Loucy (cell line): Measurements from ENCODE around the gene GOLIM4.
A peak's percentile ranks its signal among the peaks of the same experiment; 100 is the strongest.

ENCODE experiments used
- H2AFZ ChIP-seq: fragments of 200-600 bp; sonication (generic); 2 replicates; pipeline ENCODE4 v1.6.0; 2016; ENCODE audit warnings: antibody characterized with exemption, mild to moderate bottlenecking, low read length, moderate library complexity
- H3F3A ChIP-seq: fragments of 200-600 bp; 2 replicates; pipeline ENCODE4 v1.6.0; 2016; ENCODE audit warnings: antibody characterized with exemption, low read depth, mild to moderate bottlenecking
- H3K27me3 ChIP-seq: fragments of 200-600 bp; sonication (generic); 2 replicates; pipeline ENCODE4 v1.6.1; 2014; ENCODE audit warnings: low read length, mild to moderate bottlenecking; ENCODE audit not compliant: insufficient read depth, poor library complexity, severe bottlenecking
- H3K36me3 ChIP-seq: fragments of 200-600 bp; sonication (generic); 2 replicates; pipeline ENCODE4 v1.6.1; 2016; ENCODE audit warnings: low read length; ENCODE audit not compliant: insufficient read depth
- H3K4me1 ChIP-seq: fragments of 200-600 bp; sonication (generic); 2 replicates; pipeline ENCODE4 v1.5.1; 2014; ENCODE audit warnings: low read length, mild to moderate bottlenecking; ENCODE audit not compliant: insufficient read depth, poor library complexity, severe bottlenecking
- H3K4me2 ChIP-seq: fragments of 200-600 bp; sonication (generic); 2 replicates; pipeline ENCODE4 v1.6.0; 2014; ENCODE audit warnings: antibody characterized with exemption, low read length, low read depth, mild to moderate bottlenecking; ENCODE audit not compliant: poor library complexity, severe bottlenecking
- H3K4me3 ChIP-seq: fragments of 200-600 bp; sonication (generic); 2 replicates; pipeline ENCODE4 v1.5.1; 2014; ENCODE audit warnings: low read length, mild to moderate bottlenecking, mixed read lengths; ENCODE audit not compliant: poor library complexity, severe bottlenecking
- H3K79me2 ChIP-seq: fragments of 200-600 bp; sonication (generic); 2 replicates; pipeline ENCODE4 v1.6.1; 2014; ENCODE audit warnings: low read length; ENCODE audit not compliant: insufficient read depth
- H3K9ac ChIP-seq: fragments of 200-600 bp; sonication (generic); 2 replicates; pipeline ENCODE4 v1.6.0; 2014; ENCODE audit warnings: mild to moderate bottlenecking, low read depth, low read length, moderate library complexity; ENCODE audit not compliant: poor library complexity, severe bottlenecking
- H3K9me2 ChIP-seq: fragments of 200-600 bp; sonication (generic); replicated peaks from 2 replicates; pipeline ENCODE4 v1.6.1; 2016; ENCODE audit warnings: low read depth, low read length, mixed read lengths
- H3K9me3 ChIP-seq: fragments of 200-600 bp; sonication (generic); 2 replicates; pipeline ENCODE4 v1.6.1; 2014; ENCODE audit warnings: mild to moderate bottlenecking, antibody characterized with exemption, low read length, low read depth; ENCODE audit not compliant: insufficient read depth
- H4K20me1 ChIP-seq: fragments of 200-600 bp; sonication (generic); 2 replicates; pipeline ENCODE4 v1.6.0; 2014; ENCODE audit warnings: antibody characterized with exemption, low read length, mild to moderate bottlenecking; ENCODE audit not compliant: insufficient read depth, poor library complexity, severe bottlenecking
- EZH2phosphoT487 ChIP-seq: fragments of 200-600 bp; IDR thresholded peaks from 2 replicates; pipeline ENCODE4 v1.6.1; 2018; ENCODE audit warnings: antibody characterized with exemption, mild to moderate bottlenecking, moderate library complexity, borderline replicate concordance
- TF ChIP-seq, protein P1 (sequence below): fragments of 200-600 bp; sonication (generic); conservative IDR thresholded peaks from 2 replicates; pipeline ENCODE4 v1.5.1; 2014; ENCODE audit warnings: mild to moderate bottlenecking, antibody characterized with exemption, low read length

Gene GOLIM4, protein sequence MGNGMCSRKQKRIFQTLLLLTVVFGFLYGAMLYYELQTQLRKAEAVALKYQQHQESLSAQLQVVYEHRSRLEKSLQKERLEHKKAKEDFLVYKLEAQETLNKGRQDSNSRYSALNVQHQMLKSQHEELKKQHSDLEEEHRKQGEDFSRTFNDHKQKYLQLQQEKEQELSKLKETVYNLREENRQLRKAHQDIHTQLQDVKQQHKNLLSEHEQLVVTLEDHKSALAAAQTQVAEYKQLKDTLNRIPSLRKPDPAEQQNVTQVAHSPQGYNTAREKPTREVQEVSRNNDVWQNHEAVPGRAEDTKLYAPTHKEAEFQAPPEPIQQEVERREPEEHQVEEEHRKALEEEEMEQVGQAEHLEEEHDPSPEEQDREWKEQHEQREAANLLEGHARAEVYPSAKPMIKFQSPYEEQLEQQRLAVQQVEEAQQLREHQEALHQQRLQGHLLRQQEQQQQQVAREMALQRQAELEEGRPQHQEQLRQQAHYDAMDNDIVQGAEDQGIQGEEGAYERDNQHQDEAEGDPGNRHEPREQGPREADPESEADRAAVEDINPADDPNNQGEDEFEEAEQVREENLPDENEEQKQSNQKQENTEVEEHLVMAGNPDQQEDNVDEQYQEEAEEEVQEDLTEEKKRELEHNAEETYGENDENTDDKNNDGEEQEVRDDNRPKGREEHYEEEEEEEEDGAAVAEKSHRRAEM

DNA sequence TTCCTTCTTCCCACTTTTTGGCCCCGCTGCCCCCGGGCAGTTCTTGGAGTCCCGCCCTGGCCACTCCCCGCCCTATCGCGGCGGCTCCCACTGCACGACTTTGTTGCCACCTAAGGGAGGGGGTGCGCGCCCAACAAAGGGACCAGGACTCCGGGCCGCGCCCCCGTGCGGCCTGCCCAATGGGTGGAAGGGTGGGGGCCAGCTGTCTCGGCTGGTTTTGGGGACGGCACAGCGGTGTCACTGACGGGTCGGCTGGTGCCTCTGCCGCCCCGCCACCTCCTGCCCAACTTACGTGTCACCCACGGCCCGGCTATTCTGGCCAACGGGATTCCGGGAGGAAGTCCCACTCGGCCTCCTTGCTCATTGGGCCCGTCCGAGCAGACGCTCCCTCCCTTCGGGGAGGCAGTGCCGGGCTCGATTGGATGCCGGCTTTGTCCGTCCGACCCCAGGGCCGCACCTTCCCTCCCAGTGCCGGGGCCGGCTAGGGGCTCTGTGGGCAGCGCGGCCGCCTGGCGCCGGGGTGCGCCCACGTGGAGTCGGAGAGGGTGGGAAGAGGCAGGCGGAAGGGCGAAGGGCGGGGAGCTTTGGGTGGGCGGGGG, at the start of gene GOLIM4:
GOLIM4 (minus strand) TSS at position 314 of the 599 bp plus-strand sequence. CDS start 639 bp downstream, outside the sequence.
- H3K79me2 ChIP-seq: peaks cover 43% of the 10 kb centered on the region
- H3K4me1 ChIP-seq: peaks cover 26% of the 10 kb centered on the region
- no peaks in the 10 kb centered on the region for H3K9me3 ChIP-seq
- H4K20me1 ChIP-seq: peaks cover 18% of the 10 kb centered on the region
- H3K9ac ChIP-seq: peak within 1 kb of the TSS; percentile 74
- H3K4me2 ChIP-seq: peak within 1 kb of the TSS; percentile 72
- peak within 1 kb of the TSS; percentile 82 for H3K4me3 ChIP-seq
- H3K36me3 ChIP-seq: no peaks in the 10 kb centered on the region
- no peak for TF ChIP-seq EZH2phosphoT487
- TF ChIP-seq, protein P1, sequence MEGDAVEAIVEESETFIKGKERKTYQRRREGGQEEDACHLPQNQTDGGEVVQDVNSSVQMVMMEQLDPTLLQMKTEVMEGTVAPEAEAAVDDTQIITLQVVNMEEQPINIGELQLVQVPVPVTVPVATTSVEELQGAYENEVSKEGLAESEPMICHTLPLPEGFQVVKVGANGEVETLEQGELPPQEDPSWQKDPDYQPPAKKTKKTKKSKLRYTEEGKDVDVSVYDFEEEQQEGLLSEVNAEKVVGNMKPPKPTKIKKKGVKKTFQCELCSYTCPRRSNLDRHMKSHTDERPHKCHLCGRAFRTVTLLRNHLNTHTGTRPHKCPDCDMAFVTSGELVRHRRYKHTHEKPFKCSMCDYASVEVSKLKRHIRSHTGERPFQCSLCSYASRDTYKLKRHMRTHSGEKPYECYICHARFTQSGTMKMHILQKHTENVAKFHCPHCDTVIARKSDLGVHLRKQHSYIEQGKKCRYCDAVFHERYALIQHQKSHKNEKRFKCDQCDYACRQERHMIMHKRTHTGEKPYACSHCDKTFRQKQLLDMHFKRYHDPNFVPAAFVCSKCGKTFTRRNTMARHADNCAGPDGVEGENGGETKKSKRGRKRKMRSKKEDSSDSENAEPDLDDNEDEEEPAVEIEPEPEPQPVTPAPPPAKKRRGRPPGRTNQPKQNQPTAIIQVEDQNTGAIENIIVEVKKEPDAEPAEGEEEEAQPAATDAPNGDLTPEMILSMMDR: no peak
- no peaks in the 10 kb centered on the region for H3K9me2 ChIP-seq
- no peaks in the 10 kb centered on the region for H3K27me3 ChIP-seq
- H3F3A ChIP-seq: no peaks in the 10 kb centered on the region; the same call in 1 of the 2 replicates
- H2AFZ ChIP-seq: peak within 1 kb of the TSS; percentile 93

DNA sequence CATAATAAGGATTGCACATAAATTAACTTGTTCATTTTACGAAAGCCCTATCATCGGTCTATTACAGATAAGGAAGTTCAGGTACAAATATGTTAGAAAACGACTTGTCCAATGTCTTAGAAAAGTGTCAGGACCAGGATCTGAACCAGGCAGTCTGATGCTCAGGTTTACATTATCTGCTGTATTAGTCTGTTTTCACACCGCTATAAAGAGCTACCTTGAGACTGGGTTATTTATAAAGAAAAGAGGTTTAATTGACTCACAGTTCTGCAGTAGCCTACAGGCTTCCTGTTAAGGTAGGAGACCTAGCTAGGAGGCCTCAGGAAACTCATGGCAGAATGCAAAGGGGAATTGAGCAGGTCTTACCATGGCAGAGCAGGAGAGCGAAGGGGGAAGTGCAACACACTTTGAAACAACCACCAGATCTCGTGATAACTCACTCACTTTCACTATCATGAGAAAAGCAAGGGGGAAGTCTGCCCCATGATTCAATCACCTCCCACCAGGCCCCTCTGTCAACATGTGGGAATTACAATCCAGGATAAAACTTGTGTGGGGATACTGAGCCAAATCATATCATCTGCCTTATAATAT, 45.8 kb upstream of the GOLIM4 start:
- Histone ChIP-seq H3K9ac (no peak overlapping the region), H3K4me3 (no peak overlapping the region), H3K36me3 (no peaks in the 10 kb centered on the region), H3K4me2 (no peak overlapping the region), H3F3A (no peaks in the 10 kb centered on the region), H2AFZ (peak overlapping the region; percentile 51; the same call in 1 of the 2 replicates), H3K27me3 (no peaks in the 10 kb centered on the region), H3K9me2 (no peaks in the 10 kb centered on the region; the same call in 1 of the 2 replicates), H3K9me3 (no peaks in the 10 kb centered on the region), H3K4me1 (peaks cover 7% of the 10 kb centered on the region), H4K20me1 (no peaks in the 10 kb centered on the region), H3K79me2 (no peaks in the 10 kb centered on the region)
- TF ChIP-seq EZH2phosphoT487: no peak
- TF ChIP-seq, protein P1: no peak

DNA sequence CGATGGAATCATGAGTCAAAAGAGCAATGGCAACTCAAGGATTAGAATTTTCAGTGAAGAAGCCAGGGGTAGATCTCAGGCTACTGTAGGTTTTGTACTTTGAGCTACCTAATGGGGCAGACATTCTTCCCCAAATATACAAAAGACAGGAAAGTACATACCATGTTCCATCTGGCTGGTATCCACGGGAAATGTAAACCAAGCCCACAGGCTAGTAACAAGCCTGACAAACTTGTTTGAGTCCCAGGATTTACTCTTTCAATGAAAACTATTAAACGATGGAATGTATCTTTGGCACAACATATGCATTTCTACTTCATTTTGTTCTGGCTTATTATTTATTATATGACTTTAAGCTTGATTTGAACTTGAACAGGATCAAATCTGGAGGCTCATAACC, 44.2 kb upstream of the GOLIM4 start:
- Histone ChIP-seq H3K4me2 (no peak overlapping the region), H3K36me3 (no peaks in the 10 kb centered on the region), H3K4me3 (no peak overlapping the region), H4K20me1 (no peaks in the 10 kb centered on the region), H2AFZ (no peak overlapping the region), H3K9me3 (no peaks in the 10 kb centered on the region), H3K9ac (no peak overlapping the region), H3K27me3 (no peaks in the 10 kb centered on the region), H3K4me1 (peaks cover 7% of the 10 kb centered on the region), H3K79me2 (no peaks in the 10 kb centered on the region), H3F3A (no peaks in the 10 kb centered on the region), H3K9me2 (no peaks in the 10 kb centered on the region; the same call in 1 of the 2 replicates)
- TF ChIP-seq EZH2phosphoT487: no peak
- TF ChIP-seq, protein P1: no peak
